Ovary (tissue), 9 donors: ENCODE measurements around the gene NCK2. TPM values are rescaled to one million over a fixed set of nuclear protein-coding genes. Genes with fewer than 3 reads are reported as not detected.

Experiments
- DNase-seq, 5 donors: peaks; one replicate each; pipeline ENCODE4 v3.0.0-alpha.2; 2019 to 2020
- H3K27ac ChIP-seq, 2 donors: fragments of 200-600 bp; one replicate each; pipeline versions ENCODE4 v1.5.1 to v1.8.0; 2019 to 2022
- H3K27me3 ChIP-seq: fragments of 200-600 bp; one replicate; pipeline ENCODE4 v1.8.0; 2022
- H3K36me3 ChIP-seq: fragments of 200-600 bp; sonication (generic); one replicate; pipeline ENCODE4 v1.5.1; 2019
- H3K4me1 ChIP-seq: one replicate; pipeline ENCODE4 v1.8.1; 2013; ENCODE audit warnings: mild to moderate bottlenecking, moderate library complexity; ENCODE audit not compliant: insufficient read depth
- H3K4me3 ChIP-seq: fragments of 200-600 bp; sonication (generic); one replicate; pipeline ENCODE4 v1.5.1; 2017
- H3K9me3 ChIP-seq, 2 donors: fragments of 200-600 bp in 1 of 2; sonication (generic) in 1 of 2; one replicate each; pipeline versions ENCODE4 v1.5.1 to v1.8.1; 2013 to 2019; ENCODE audit warnings: mild to moderate bottlenecking in 1 of 2, moderate library complexity in 1 of 2
- CTCF ChIP-seq, 3 donors: fragments of 450-650 bp in 2 of 3; fragments of 200-600 bp in 1 of 3; IDR thresholded peaks; one replicate each; pipeline versions ENCODE4 v1.5.1 to v1.8.0; 2016 to 2022; ENCODE audit warnings: antibody characterized with exemption in 3 of 3, mild to moderate bottlenecking in 1 of 3
- EP300 ChIP-seq: sonication (generic); formaldehyde crosslinking; IDR thresholded peaks from one replicate; pipeline ENCODE4 v1.6.1; 2017; ENCODE audit warnings: antibody characterized with exemption
- POLR2A ChIP-seq: fragments of 450-650 bp; IDR thresholded peaks from one replicate; pipeline ENCODE4 v1.6.1; 2017; ENCODE audit warnings: antibody characterized with exemption, mild to moderate bottlenecking, moderate library complexity
- WGBS, 3 donors: extraction: QIAGEN DNeasy Blood & Tissue Kit in 1 of 3; methylation state at CpG; one replicate each; pipeline versions ENCODE4 v1.1.5 to v1.1.7; 2013 to 2017; 5-methylcytosine and 5-hydroxymethylcytosine counted together
- intact Hi-C, 4 donors: fragments of 100-400 bp; cut with DNase I; formaldehyde crosslinking; loops; one replicate each; pipeline versions ENCODE4 v1.11.0 to v1.15.1; 2022 to 2023
- polyA plus RNA-seq, 2 donors: library from polyadenylated mRNA; stranded (reverse); fragments of 200-250 nt in 1 of 2; fragments of 350-450 nt in 1 of 2; fragmentation: Illumina TruSeq in 1 of 2; extraction: RNeasy Lipid Tissue Mini Kit (QIAGEN cat#74804) in 1 of 2; gene quantifications; one replicate each; pipeline ENCODE4 v1.2.3, GENCODE V29; 2013 to 2014
- total RNA-seq, 7 donors: library from RNA; depleted of rRNA in 2 of 7; stranded (reverse); fragments of >200 nt in 2 of 7; fragmentation: NEBNext Ultra II Directional in 3 of 7; extraction: Animal tissue kit (Norgen Biotek cat#: 25700) in 3 of 7; gene quantifications; one replicate each; pipeline versions ENCODE4 v1.1.0 to v1.2.4, GENCODE V29; 2016 to 2023
- donor health status: DM: no; HTN: no; CAD: no; lungs with moderate emphysema.
- donor health status: DM: no; HTN: no; CAD: no.
- donor health status: Bipolar disorder and iron deficiency.
- donor health status: DM: yes; HTN: yes; CAD: no.
- donor health status: DM: no; HTN: no; CAD: no.
- donor health status: DM: yes; HTN: yes; CAD: no.

NCK2 gene
- total and polyA plus RNA-seq, 9 donors: 16.7 to 42.9 (median 31.2) TPM

GRCh38 chr2:105857076-105857740 is 112.5 kb downstream of the NCK2 start:
- whole genome bisulfite sequencing, 3 donors: 96% methylated on average over 17 of the region's 17 CpGs
- intact Hi-C loops: no loop called here
- no peak for DNase-seq
- H3K36me3 ChIP-seq: no peaks in the 10 kb centered on the region
- no peaks in the 10 kb centered on the region for H3K27me3 ChIP-seq
- H3K4me1 ChIP-seq: no peaks in the 10 kb centered on the region
- no peaks in the 10 kb centered on the region for H3K9me3 ChIP-seq
- TF ChIP-seq EP300 (no peak), CTCF (IDR thresholded peaks at IDR 0.05) (no peak), POLR2A (no peak)
- no peak overlapping the region for H3K4me3 ChIP-seq
- no peak overlapping the region for H3K27ac ChIP-seq

- WGBS, 3 donors: 78 to 84% (median 80%) methylated on average over 8 of the region's 8 CpGs
- DNase-seq: no peak
- Histone ChIP-seq H3K27me3 (no peaks in the 10 kb centered on the region), H3K36me3 (no peaks in the 10 kb centered on the region), H3K9me3 (no peaks in the 10 kb centered on the region), H3K4me1 (no peaks in the 10 kb centered on the region), H3K27ac (no peak overlapping the region), H3K4me3 (no peak overlapping the region)
- TF ChIP-seq POLR2A: no peak
- TF ChIP-seq CTCF (IDR thresholded peaks at IDR 0.05): no peak
- TF ChIP-seq EP300: no peak
- intact Hi-C loops: no loop called here
Observed at GRCh38 chr2:105858868-105859693, 114.4 kb downstream of the NCK2 start.

- no peaks in the 10 kb centered on the region for H3K36me3 ChIP-seq
- no peaks in the 10 kb centered on the region for H3K4me1 ChIP-seq
- no peaks in the 10 kb centered on the region for H3K9me3 ChIP-seq
- H3K27me3 ChIP-seq: no peaks in the 10 kb centered on the region
- intact Hi-C loops: no loop called here
- H3K4me3 ChIP-seq: no peak overlapping the region
- TF ChIP-seq CTCF (IDR thresholded peaks at IDR 0.05): no peak
- TF ChIP-seq EP300: no peak
- no peak for TF ChIP-seq POLR2A
- H3K27ac ChIP-seq: no peak overlapping the region
- WGBS, 3 donors: 92 to 100% (median 98%) methylated on average over 2 of the region's 2 CpGs
- DNase-seq: no peak
Observed at GRCh38 chr2:105859694-105859951, 114.9 kb downstream of the NCK2 start.

- H3K4me1 ChIP-seq: peaks cover 2% of the 10 kb centered on the region
- intact Hi-C loops: no loop called here
- TF ChIP-seq CTCF (IDR thresholded peaks at IDR 0.05): no peak
- TF ChIP-seq EP300: no peak
- no peak for TF ChIP-seq POLR2A
Observed at GRCh38 chr2:105860567-105860966, 115.9 kb downstream of the NCK2 start.

More at GRCh38 chr2:105860567-105860966, 115.9 kb downstream of the NCK2 start:
- no peak for DNase-seq
- Histone ChIP-seq H3K27me3 (no peaks in the 10 kb centered on the region), H3K27ac (no peak overlapping the region), H3K4me3 (no peak overlapping the region), H3K36me3 (no peaks in the 10 kb centered on the region), H3K9me3 (no peaks in the 10 kb centered on the region)
- WGBS, 3 donors: 94 to 95% (median 95%) methylated on average over 10 of the region's 10 CpGs
